Measurements from ENCODE around the gene SBF2. TPM values are rescaled to one million over a fixed set of nuclear protein-coding genes. Genes with fewer than 3 reads are reported as not detected.

Gene SBF2
- total RNA-seq, 1 experiment from 2014 or later = 30.2 TPM

GRCh38 chr11:10116588-10116987 is 177.4 kb downstream of the SBF2 start:
- Mint-ChIP-seq H3K27me3 (ENCODE audit: low read depth) (no peaks in the 10 kb centered on the region), H3K4me3 (no peak overlapping the region), H3K27ac (no peak overlapping the region), H3K36me3 (ENCODE audit: insufficient read depth in 1 of 3, low read depth in 3 of 3) (peaks cover 5 to 15% (median 10%) of the 10 kb centered on the region in 3 experiments; a peak in 6 of 7 replicates), H3K9me3 (peaks cover 9 to 11% of the 10 kb centered on the region in 2 experiments; a peak in 4 of 5 replicates), H3K4me1 (peaks cover 7% of the 10 kb centered on the region in 2 experiments)
- no peak overlapping the region for H2BK15ac ChIP-seq (ENCODE audit: low read depth, low read length)
- H3K23me2 ChIP-seq (ENCODE audit: insufficient read length, low read depth, low read length, poor library complexity, severe bottlenecking) = no peaks in the 10 kb centered on the region
- DNase-seq = no peak
- H3K14ac ChIP-seq (ENCODE audit: insufficient read depth, low read length) = no peak overlapping the region
- H2BK5ac ChIP-seq (ENCODE audit: insufficient read length, low read length) = no peak overlapping the region
- H3K79me2 ChIP-seq (ENCODE audit: insufficient read depth, low read length) = no peaks in the 10 kb centered on the region
- no peak overlapping the region for H3K18ac ChIP-seq (ENCODE audit: insufficient read length, low read depth, low read length)
- H4K91ac ChIP-seq (ENCODE audit: insufficient read length, low read depth, low read length) = no peak overlapping the region
- H2AK5ac ChIP-seq (ENCODE audit: insufficient read length, low read length) = no peak overlapping the region
- H4K20me1 ChIP-seq (ENCODE audit: control insufficient read depth, insufficient read depth, insufficient read length) = no peaks in the 10 kb centered on the region
- H3K23ac ChIP-seq (ENCODE audit: insufficient read length, low read depth, low read length) = no peak overlapping the region
- H3K79me1 ChIP-seq (ENCODE audit: insufficient read depth, low read depth, low read length, poor library complexity, severe bottlenecking) = no peaks in the 10 kb centered on the region
- H2BK12ac ChIP-seq (ENCODE audit: insufficient read length, low read depth, low read length) = no peak overlapping the region
- no peak overlapping the region for H2AFZ ChIP-seq (ENCODE audit: low read length)
- no peaks in the 10 kb centered on the region for H3K9me3 ChIP-seq (ENCODE audit: control insufficient read depth, low read depth, low read length)
- WGBS (ENCODE audit: extremely low coverage, insufficient read length, low lambda C conversion rate) = no CpG with 5 or more reads among the region's 1 CpG
- H3K27ac ChIP-seq (ENCODE audit: insufficient read length, low read depth, low read length) = no peak overlapping the region
- H3T11ph ChIP-seq (ENCODE audit: low read length) = no peak overlapping the region
- no peak overlapping the region for H2BK20ac ChIP-seq (ENCODE audit: low read depth, low read length, poor library complexity, severe bottlenecking)
- H3K27me3 ChIP-seq (ENCODE audit: insufficient read depth, low read length) = no peaks in the 10 kb centered on the region
- H3K4ac ChIP-seq (ENCODE audit: low read depth, low read length) = no peak overlapping the region
- H2BK120ac ChIP-seq (ENCODE audit: low read depth, low read length, poor library complexity, severe bottlenecking) = no peak overlapping the region
- no peak overlapping the region for H4K8ac ChIP-seq (replicated peaks; ENCODE audit: insufficient read length, low read depth, low read length)
- no peak overlapping the region for H3K9ac ChIP-seq (ENCODE audit: extremely low read depth, insufficient read length, low read length)
- TF ChIP-seq CTCF (conservative IDR thresholded peaks at IDR 0.05) = no peak
- H3K56ac ChIP-seq (ENCODE audit: insufficient read length, low read depth, low read length) = no peak overlapping the region
- H3K4me1 ChIP-seq (ENCODE audit: insufficient read depth, low read length) = no peaks in the 10 kb centered on the region
- no peak overlapping the region for H4K5ac ChIP-seq (ENCODE audit: insufficient read length, low read depth, low read length)
- H3K4me2 ChIP-seq (ENCODE audit: insufficient read depth, insufficient read length, low read length) = no peak overlapping the region

Measured in H9 (cell line).